ENCODE results near the gene TIMM44. TPM values are rescaled to one million over a fixed set of nuclear protein-coding genes. Genes with fewer than 3 reads are reported as not detected.
"Not testable (repeated sequence)": the region's sequence is repeated elsewhere in the genome, so short reads cannot be mapped to it uniquely, and the experiment has no call there.

The TIMM44 gene
- polyA plus RNA-seq, 4 donors, result 31.1 to 61.0 (median 42.3) TPM

DNA sequence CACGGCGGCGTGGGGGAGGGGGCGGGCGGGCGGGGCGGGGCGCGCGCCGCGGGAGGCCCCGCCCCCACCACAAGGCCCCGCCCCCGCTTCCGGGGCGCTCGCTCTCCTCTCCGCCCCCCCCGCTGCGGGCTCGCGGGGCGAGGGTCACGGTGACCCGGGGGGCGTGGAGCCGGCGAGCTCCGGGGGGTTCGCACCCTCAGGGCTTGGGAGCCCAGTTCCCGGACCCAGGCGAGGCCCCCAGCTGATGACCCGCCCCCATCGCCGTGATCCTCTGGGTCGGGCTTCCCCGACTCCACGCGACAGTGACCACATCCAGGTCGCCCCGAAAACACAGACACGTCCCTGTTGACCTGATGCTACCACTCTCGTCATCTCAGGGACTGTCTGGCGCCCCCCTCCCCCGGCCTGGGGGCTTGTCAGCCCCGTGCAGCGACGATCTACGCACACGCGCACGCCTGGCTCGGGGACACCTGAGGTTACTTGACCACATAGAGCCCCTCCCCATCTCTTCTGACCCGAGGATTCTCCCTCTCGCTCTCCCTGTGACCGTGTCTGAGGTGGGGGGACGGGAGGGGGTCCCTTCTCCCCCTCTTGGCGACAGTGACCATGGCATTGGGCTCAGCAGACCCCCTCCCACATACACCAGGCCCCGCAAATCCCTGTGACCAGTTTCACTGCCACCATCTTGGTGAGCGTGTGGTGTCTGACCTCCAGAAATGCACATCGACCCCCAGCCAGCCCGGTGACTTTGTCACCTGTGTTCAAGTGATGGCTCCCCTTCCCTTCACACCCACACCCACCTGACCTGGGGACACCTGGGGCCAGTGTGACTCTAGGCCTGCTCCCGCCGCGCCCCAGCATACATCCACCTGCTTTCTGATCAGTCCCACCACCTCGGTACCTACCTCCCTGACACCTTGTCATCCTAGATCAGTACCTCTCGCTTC, 39.1 kb downstream of the TIMM44 start:
- DNase-seq (ENCODE audit: low read depth in 4 of 4, low spot score in 3 of 4), result no peak

DNA sequence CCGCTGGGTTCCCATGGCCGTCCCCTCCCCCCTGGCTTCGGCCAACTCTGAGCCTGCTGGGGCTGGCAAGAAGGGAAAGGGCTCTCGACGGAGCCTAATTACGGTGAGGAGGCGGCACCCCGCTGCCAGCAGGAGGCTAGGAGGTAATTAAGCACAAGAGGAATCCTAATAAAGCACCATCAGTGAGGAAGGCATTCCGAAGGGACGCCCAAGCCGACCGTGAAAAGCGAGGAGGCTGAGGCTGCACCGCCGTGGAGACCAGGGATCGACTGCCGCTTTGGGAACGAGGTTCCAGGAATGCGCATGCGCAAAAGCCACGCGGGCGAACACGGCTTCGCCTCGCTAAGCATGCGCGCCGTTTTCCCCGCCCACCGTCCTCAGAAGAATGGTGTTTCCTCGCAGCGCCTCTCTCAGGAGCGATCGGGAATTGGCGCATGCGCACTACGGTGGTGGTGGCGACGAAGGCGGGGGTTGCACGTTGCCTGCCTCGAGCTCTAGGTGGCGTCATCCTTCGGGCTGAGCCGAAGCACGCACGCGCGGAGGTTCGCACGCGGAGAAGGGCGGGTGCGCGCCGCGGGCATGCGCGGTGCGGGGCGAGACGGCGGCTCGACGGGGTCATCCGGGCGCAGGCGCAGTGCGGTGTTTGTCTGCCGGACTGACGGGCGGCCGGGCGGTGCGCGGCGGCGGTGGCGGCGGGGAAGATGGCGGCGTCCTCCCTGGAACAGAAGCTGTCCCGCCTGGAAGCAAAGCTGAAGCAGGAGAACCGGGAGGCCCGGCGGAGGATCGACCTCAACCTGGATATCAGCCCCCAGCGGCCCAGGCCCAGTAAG, 40.0 kb downstream of the TIMM44 start, which contains the start of gene MAP2K7:
TSS of gene MAP2K7 (plus strand) at position 634 of the 830 bp plus-strand sequence. CDS start at position 702, 68 bp downstream.
- peak; percentile 98 to 99 (median 99) for DNase-seq (ENCODE audit: low read depth in 4 of 4, low spot score in 3 of 4)

DNA sequence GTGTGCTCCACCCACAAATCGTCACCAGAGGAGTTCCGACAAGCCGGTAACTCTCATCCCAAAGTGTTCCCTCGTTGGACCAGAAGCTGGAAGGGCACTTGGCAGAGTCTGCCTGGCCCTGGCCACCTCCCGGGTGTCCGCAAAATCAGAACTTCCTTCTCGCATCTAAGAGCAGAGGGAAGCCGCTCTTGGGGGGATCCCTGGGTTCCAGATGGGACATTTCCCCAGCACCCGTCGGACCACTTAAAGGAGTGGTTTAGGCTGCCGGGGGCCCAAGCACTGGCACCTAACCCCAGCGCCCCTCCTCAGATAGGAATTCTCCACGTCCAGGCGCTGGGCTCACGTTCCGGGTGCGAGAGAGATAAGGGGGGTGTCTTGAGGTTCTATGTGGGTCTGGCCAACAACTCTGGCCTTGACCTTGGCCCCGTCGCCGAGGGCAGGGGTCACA, 40.6 kb downstream of the TIMM44 start:
- no peak for DNase-seq (ENCODE audit: low read depth in 4 of 4, low spot score in 3 of 4)

DNA sequence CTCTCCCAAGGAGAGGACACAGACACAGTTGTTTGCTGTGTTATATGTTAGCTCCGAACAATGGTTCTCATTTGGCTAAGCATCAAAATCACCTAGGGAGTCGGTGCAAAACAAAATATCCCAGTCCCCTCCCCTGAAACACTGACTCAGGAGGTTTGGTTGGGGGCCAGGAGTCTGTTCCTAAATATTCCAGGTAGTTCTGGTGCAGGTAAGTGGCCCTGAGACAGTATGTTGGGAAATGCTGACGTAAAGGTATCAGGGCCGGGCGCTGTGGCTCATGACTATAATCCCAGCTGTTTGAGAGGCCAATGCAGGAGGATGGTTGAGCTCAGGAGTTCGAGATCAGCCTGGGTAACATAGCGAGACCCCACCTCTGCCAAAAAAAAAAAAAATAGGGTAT, 42.1 kb downstream of the TIMM44 start:
- DNase-seq (ENCODE audit: low read depth in 4 of 4, low spot score in 3 of 4), result no peak

DNA sequence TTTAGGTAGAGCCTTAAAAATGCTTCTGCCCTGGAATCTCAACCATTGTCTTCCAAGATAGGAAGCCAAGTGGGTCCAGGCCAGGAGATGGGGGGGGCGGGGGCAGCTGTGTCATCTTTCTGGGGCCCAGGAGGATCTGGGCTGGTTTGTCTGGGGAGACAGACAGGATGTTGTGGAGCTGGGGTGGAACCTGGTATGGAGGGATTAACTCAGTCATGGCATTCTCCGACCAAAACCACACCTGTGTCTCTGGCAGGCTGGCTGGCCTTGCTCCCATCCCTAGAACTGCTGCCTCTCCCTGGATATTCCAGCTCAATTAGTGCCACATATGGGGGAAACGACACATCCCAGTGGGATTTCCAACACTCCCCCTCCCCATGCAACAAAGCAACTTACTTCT, 42.5 kb downstream of the TIMM44 start:
- DNase-seq (ENCODE audit: low read depth in 4 of 4, low spot score in 3 of 4), result no peak

DNA sequence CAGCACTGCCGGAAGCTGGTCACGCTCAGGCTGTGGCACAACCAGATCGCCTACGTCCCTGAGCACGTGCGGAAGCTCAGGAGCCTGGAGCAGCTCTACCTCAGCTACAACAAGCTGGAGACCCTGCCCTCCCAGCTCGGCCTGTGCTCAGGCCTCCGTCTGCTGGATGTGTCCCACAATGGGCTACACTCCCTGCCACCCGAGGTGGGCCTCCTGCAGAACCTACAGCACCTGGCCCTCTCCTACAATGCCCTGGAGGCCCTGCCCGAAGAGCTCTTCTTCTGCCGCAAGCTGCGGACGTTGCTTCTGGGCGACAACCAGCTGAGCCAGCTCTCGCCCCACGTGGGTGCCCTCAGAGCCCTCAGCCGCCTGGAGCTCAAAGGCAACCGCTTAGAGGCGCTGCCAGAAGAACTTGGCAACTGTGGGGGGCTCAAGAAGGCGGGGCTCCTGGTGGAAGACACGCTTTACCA, 43.0 kb downstream of the TIMM44 start:
- DNase-seq (ENCODE audit: low read depth in 4 of 4, low spot score in 3 of 4), result no peak

DNA sequence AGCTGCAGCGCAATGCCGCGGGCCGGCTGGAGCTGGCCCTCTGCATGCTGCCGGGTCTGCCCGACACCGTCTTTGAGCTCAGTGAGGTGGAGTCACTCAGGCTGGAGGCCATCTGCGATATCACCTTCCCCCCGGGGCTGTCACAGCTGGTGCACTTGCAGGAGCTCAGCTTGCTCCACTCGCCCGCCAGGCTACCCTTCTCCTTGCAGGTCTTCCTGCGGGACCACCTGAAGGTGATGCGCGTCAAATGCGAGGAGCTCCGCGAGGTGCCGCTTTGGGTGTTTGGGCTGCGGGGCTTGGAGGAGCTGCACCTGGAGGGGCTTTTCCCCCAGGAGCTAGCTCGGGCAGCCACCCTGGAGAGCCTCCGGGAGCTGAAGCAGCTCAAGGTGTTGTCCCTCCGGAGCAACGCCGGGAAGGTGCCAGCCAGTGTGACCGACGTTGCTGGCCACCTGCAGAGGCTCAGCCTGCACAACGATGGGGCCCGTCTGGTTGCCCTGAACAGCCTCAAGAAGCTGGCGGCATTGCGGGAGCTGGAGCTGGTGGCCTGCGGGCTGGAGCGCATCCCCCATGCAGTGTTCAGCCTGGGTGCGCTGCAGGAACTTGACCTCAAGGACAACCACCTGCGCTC, 43.6 kb downstream of the TIMM44 start:
- DNase-seq (ENCODE audit: low read depth in 4 of 4, low spot score in 3 of 4), result no peak

DNA sequence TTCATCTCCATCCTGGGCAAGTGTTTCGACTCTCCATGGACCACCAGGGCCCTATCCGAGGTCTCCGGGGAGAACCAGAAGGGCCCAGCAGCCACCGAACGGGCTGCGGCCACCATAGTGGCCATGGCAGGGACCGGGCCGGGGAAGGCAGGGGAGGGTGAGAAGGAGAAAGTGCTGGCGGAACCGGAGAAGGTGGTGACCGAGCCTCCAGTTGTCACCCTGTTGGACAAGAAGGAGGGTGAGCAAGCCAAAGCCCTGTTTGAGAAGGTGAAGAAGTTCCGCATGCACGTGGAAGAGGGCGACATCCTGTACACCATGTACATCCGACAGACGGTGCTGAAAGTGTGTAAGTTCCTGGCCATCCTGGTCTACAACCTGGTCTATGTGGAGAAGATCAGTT, 44.5 kb downstream of the TIMM44 start:
- no peak for DNase-seq (ENCODE audit: low read depth in 4 of 4, low spot score in 3 of 4)

DNA sequence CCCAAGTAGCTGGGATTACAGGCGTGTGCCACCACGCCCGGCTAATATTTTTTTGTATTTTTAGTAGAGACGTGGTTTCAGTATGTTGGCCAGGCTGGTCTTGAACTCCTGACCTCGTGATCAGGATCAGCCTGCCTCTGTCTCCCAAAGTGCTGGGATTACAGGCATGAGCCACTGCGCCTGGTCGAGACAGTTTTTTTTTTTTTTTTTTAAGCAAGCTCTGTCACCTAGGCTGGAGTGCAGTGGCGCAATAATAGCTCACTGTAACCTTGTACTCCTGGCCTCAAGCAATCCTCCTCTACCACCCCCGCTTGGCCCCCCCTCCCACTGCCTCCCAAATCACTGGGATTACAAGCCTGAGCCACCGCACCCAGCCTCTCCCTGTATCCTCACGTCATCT, 46.2 kb downstream of the TIMM44 start:
- no peak for DNase-seq (ENCODE audit: low read depth in 4 of 4, low spot score in 3 of 4)

DNA sequence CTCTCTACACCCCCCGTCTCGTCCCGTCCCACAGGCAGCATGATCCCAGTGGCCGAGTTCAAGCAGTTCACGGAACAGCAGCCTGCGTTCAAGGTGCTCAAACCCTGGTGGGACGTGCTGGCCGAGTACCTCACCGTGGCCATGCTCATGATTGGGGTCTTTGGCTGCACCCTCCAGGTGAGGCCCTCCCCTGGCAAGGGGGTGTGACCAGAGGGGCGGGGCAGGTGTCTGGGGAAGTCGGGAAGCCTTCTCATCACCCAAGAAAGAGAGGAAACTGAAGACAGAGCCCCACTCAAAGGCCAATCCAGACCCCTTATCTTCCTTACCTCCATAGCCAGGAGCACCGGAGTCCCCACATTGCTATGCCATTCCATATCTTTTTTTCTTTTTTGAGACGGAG, 47.9 kb downstream of the TIMM44 start:
- DNase-seq (ENCODE audit: low read depth in 4 of 4, low spot score in 3 of 4), result no peak

DNA sequence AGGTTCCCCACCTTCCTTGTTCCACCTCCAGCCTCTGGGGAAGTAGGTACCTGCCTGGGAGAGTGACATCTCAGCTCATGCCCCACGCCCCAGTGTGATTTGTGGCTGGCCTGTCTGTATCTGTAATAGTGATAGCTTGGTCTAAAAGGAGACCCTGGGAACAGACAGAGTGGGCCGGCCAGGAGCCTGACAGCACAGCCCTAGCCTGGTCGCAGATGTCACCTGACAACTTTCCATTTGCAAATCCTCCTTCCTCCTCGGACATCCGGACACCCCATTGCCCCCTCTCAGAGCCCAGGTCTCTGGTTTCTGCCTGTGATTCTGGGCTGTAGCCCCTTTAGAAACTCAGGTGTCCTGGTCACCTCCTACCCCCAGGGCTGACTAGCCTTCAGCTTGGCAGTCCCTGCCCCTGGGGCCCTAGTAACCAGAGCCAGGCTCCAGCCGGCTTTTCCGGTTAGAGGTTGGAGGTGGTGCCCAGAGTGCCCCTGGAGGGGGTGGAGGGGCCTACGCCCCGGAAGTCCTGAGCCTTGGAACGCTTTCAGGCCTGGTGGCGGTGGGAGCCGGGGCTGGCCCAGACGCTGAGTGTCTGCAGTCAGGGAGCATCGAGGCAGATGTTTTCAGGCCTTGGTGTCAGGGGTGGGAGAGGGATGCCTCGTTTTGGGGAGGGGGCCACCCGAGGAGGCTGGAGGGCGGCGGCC, 48.7 kb downstream of the TIMM44 start:
- DNase-seq (ENCODE audit: low read depth in 4 of 4, low spot score in 3 of 4), result no peak

DNA sequence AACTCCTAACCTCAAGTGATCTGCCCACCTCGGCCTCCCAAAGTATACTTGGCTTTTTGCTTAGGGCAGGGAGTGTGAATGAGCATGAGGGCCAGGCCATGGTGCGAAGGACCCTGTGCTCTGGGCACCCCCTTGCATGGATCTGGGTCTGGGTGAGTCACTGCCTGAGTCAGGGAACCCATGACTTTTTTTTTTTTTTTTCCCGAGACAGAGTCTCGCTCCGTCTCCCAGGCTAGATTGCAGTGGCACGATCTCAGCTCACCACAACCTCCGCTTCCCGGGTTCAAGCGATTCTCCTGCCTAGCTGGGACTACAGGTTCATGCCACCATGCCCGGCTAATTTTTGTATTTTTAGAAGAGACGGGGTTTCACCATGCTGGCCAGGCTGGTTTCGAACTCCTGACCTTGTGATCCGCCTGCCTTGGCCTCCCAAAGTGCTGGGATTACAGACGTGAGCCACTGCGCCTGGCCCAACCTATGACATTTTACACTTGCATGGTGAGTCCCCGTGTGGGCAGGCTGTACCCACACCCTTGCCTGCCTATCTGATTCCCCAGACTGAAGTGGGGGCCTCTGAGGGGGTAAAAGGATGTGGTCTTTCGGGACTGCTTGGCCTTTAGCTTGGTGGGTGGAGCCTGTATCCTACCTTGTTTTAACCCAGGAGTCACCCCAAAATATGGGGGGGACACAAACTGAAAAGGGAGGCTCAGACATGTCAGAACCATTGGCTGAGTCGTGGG, 49.9 kb downstream of the TIMM44 start:
- DNase-seq (ENCODE audit: low read depth in 4 of 4, low spot score in 3 of 4), result not testable (repeated sequence)

DNA sequence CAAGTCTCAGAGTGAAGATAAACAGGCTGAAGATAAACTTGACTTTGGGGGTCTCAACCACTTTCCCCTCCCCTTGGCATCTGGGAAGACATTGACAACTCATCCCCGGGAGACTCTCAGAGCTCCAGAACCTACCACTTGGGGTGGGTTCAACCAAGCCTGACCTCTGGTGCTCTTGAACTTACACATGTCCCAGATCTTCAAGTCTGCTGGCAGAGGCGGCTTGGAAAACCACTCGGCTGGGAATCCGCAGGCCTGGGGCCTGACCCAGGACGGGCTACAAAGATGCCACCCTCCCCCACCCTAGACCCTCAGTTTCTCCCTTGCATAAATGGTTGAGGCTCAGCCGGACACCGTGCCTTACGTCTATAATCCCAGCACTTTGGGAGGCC, 54.6 kb downstream of the TIMM44 start:
- no peak for DNase-seq (ENCODE audit: low read depth in 4 of 4, low spot score in 3 of 4)

DNA sequence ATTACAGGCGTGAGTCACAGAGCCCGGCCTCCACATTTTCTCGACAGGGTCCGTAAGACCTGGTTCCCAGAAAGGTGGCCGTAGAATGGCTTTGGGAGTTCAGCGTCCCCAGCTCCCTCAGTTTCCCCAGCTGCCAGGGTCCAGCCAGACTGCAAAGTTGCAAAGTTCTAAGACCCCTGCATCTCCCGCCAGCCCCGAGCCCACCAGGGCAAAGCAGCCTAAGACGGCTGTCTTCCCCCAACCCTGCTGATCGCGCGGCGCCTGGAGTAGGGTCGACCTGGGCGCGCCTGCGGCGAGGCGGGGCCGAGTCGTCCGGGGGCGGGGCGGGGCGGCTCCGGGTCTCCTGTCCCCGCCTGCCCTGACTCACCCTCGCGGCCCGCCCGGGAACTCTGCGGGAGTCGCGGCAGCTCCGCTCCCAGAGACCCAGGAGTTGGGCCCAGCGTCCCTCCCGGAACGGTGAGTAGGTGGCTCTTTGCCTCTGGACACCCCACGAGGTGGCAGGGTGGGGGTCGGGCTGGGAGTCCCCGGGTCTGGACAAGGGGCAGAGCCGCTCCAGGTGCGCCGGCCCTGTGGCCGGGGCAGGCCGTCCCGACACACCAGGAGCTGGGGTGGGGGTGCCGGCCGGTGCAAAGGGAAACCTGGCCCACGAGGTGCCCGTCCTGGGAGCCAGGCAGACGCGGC, 55.2 kb downstream of the TIMM44 start, which contains the start of gene LRRC8E:
TSS of gene LRRC8E (plus strand) at position 366 of the 681 bp plus-strand sequence. CDS start 7,094 bp downstream, outside the sequence.
- DNase-seq (ENCODE audit: low read depth in 4 of 4, low spot score in 3 of 4), result no peak

DNA sequence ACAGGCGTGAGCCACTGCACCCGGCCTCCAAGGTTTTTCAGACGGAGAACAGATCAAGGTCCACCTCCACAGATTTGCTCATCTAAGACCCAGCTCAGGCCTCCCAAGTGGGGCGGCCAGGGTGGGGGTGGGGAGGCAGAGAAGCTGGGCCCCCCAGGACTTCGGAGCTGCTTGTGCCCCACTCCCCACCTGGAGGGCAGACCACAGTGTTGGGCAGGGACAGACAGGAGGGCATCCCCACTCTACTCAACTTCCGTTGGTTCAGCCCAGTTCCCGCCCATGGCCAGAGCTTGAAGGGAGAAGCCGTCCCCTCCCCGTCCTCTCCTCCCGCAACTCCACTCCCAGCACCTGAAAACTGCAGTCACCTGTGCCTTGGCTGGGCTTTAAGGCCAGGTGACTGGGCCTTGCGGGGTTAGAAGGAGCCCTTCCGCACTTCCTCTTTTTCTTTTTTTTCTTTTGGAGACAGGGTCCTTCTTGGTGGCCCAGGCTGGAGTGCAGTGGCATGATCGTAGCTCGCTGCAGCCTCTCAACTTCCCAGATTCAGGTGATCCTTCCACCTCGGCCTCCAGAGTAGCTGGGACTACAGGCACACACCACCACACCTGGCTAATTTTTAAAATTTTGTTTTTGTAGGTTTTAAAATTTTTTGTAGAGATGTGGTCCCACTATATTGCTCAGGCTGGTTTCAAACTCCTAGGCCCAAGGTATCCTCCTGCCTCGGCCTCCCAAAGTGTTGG, 55.9 kb downstream of the TIMM44 start:
- DNase-seq (ENCODE audit: low read depth in 4 of 4, low spot score in 3 of 4), result no peak

DNA sequence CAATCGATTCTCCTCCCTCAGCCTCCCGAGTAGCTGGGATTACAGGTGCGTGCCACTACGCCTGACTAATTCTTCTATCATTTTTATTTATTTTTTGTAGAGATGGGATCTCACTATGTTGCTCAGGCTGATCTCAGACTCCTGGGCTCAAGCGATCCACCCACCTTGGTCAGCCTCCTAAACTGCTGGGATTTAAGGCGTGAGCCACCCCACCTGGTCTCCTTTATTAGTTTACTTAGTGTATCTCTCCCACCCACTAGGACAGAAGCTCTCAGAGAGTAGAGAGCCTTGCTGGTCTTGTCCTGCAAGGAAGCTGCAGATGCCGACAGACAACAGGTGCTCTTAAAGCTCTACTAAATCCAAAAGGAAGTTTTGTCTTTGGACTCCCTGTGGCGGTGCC, 57.6 kb downstream of the TIMM44 start:
- DNase-seq (ENCODE audit: low read depth in 4 of 4, low spot score in 3 of 4), result no peak

DNA sequence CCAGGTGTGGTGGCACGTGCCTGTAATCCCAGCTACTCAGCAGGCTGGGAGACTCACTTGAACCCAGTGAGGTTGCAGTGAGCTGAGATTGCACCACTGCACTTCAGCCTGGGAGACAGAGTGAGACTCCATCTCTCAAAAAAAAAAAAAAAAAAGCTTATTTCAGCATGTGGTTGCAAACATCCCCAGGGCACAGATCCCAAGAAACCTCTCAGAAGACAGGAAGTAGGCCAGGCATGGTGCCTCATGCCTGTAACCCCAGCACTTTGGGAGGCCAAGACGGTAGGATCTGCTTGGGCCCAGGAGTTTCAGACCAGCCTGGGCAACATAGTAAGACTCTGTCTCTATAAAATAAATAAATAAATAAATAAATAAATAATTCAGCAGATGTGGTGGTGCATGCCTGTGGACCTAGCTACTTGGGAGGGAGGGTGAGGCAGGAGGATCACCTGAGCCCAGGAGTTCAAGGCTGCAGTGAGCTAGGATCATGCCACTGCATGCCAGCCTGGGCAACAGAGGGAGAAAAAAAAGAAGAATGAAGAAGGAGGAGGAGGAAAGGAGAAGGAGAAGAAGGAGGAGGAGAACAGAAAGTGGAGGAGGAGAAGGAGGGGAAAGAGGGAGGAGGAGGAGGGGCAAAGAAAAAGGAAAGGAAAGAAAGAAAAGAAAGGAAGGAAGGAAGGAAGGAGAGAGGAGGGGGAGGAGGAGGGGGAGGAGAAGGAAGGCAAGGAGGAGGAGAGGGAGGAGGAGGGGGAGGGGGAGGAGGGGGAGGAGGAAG, 59.5 kb downstream of the TIMM44 start:
- DNase-seq (ENCODE audit: low read depth in 4 of 4, low spot score in 3 of 4), result no peak

Data from left renal pelvis (tissue), 4 donors.